Osteoblast (primary cell): ENCODE measurements around the gene ZC3H18. TPM values are rescaled to one million over a fixed set of nuclear protein-coding genes. Genes with fewer than 3 reads are reported as not detected.

Experiments
- DNase-seq: peaks from one replicate; pipeline ENCODE4 v3.0.0; 2011; ENCODE audit warnings: low spot score, mixed read lengths; ENCODE audit not compliant: insufficient read length; ENCODE audit errors: missing footprints
- H2AFZ ChIP-seq: 2 replicates; pipeline ENCODE4 v1.6.0; 2011; ENCODE audit warnings: mild to moderate bottlenecking, low read length
- H3K27ac ChIP-seq: 2 replicates; pipeline ENCODE4 v1.5.1; 2011; ENCODE audit warnings: mild to moderate bottlenecking, low read depth, low read length, moderate library complexity
- H3K27me3 ChIP-seq: 2 replicates; pipeline ENCODE4 v1.6.0; 2012; ENCODE audit warnings: mild to moderate bottlenecking, control low read depth, inconsistent platforms, low read length, moderate library complexity; ENCODE audit not compliant: insufficient read depth
- H3K36me3 ChIP-seq: 2 replicates; pipeline ENCODE4 v1.5.1; 2011; ENCODE audit warnings: mild to moderate bottlenecking, low read length, control low read depth, moderate library complexity; ENCODE audit not compliant: insufficient read depth
- H3K4me1 ChIP-seq: 2 replicates; pipeline ENCODE4 v1.5.1; 2011; ENCODE audit warnings: mild to moderate bottlenecking, low read length, control low read depth, moderate library complexity; ENCODE audit not compliant: insufficient read depth
- H3K4me2 ChIP-seq: 2 replicates; pipeline ENCODE4 v1.6.0; 2011; ENCODE audit warnings: mild to moderate bottlenecking, low read length; ENCODE audit not compliant: insufficient read depth
- H3K4me3 ChIP-seq: fragments of 200-600 bp; sonication (generic); 3 replicates; pipeline ENCODE4 v1.5.1; 2012; ENCODE audit warnings: mild to moderate bottlenecking, low read length, inconsistent platforms; ENCODE audit not compliant: insufficient read depth
- H3K79me2 ChIP-seq: 2 replicates; pipeline ENCODE4 v1.6.0; 2012; ENCODE audit warnings: mild to moderate bottlenecking, low read length, control low read depth, inconsistent platforms; ENCODE audit not compliant: insufficient read depth
- H3K9me3 ChIP-seq: 2 replicates; pipeline ENCODE4 v1.5.1; 2011; ENCODE audit warnings: low read depth, low read length, control low read depth
- H4K20me1 ChIP-seq: 2 replicates; pipeline ENCODE4 v1.6.0; 2012; ENCODE audit warnings: mild to moderate bottlenecking, low read length, control low read depth; ENCODE audit not compliant: insufficient read depth
- total RNA-seq: library from RNA; depleted of rRNA; stranded (reverse); fragments of >200 nt; gene quantifications from 2 replicates; pipeline ENCODE4 v1.2.3, GENCODE V29; 2012
- TF ChIP-seq, protein P1 (sequence below): IDR thresholded peaks from 2 replicates; pipeline ENCODE4 v1.5.1; 2011; ENCODE audit warnings: mild to moderate bottlenecking, low read depth, low read length, moderate library complexity; ENCODE audit errors: extremely low read depth

The ZC3H18 gene
- total RNA-seq, 1 donor, result 10.9 TPM

DNA sequence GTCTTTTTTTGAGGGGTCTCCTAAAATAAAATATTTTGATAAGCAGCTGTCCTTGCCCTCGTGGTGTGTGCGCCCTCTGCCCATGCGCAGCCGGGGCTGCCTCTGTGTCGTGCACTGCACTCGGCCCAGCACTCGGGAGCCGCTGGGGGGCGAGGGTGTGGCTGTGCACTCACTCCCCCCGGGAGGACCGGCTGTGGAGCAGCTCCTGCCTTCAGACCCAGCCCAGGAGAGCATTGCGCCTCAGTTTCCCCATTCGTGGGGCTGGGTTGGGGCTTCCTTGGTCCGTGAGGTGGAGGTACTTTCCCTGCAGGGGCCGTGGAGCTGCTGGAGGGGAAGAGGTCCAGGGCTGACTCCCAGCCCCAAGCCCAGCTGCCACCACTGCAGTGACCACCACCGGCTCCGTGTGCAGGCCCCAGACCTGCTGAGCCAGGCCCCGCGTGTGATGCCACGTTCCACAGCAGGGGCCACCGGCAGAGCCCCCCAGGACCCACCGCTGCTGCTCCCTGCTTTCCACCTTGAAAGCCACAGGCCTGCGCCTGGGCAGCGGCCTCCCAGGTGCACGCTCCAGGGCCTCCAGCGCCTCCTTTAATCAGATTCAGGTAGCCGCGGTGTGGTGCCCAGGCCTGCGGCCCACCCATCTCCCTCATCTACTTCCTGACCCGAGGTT is 61.9 kb downstream of the ZC3H18 start:
- Histone ChIP-seq H4K20me1 (peaks cover 11% of the 10 kb centered on the region), H3K4me3 (no peak overlapping the region), H3K79me2 (no peaks in the 10 kb centered on the region), H3K27me3 (peaks cover 1% of the 10 kb centered on the region), H3K4me1 (peaks cover 6% of the 10 kb centered on the region), H3K4me2 (no peak overlapping the region), H3K9me3 (no peaks in the 10 kb centered on the region), H2AFZ (no peak overlapping the region), H3K27ac (no peak overlapping the region), H3K36me3 (peaks cover 25% of the 10 kb centered on the region)
- DNase-seq, result no peak
- TF ChIP-seq, protein P1, sequence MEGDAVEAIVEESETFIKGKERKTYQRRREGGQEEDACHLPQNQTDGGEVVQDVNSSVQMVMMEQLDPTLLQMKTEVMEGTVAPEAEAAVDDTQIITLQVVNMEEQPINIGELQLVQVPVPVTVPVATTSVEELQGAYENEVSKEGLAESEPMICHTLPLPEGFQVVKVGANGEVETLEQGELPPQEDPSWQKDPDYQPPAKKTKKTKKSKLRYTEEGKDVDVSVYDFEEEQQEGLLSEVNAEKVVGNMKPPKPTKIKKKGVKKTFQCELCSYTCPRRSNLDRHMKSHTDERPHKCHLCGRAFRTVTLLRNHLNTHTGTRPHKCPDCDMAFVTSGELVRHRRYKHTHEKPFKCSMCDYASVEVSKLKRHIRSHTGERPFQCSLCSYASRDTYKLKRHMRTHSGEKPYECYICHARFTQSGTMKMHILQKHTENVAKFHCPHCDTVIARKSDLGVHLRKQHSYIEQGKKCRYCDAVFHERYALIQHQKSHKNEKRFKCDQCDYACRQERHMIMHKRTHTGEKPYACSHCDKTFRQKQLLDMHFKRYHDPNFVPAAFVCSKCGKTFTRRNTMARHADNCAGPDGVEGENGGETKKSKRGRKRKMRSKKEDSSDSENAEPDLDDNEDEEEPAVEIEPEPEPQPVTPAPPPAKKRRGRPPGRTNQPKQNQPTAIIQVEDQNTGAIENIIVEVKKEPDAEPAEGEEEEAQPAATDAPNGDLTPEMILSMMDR, result no peak

DNA sequence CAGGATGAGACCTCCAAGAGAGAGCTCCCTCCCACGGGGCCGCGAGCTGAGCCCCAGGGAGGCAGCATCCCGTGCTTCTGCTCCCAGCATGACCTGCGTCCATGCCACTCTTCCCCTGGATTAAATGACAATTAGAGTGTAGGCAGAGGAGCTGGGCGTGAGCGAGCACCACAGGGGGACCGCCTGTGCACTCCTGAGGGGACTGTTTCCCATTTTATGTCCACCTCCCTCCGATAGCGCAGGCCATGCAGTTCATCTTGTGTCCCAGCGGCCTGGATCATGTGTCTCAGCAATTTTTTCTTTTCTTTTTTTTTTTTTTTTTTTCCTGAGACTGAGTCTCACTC is 62.4 kb downstream of the ZC3H18 start:
- TF ChIP-seq, protein P1, result no peak
- Histone ChIP-seq H3K4me3 (no peak overlapping the region), H3K9me3 (no peaks in the 10 kb centered on the region), H3K79me2 (no peaks in the 10 kb centered on the region), H3K4me2 (no peak overlapping the region), H3K36me3 (peaks cover 20% of the 10 kb centered on the region), H4K20me1 (peaks cover 11% of the 10 kb centered on the region), H3K27ac (no peak overlapping the region), H2AFZ (no peak overlapping the region), H3K4me1 (peaks cover 6% of the 10 kb centered on the region), H3K27me3 (peaks cover 3% of the 10 kb centered on the region)
- no peak for DNase-seq

GRCh38 chr16:88633684-88634140 is 63.5 kb downstream of the ZC3H18 start:
- H3K36me3 ChIP-seq, result peaks cover 13% of the 10 kb centered on the region
- TF ChIP-seq, protein P1, result peak; percentile 31
- H2AFZ ChIP-seq, result no peak overlapping the region
- H4K20me1 ChIP-seq, result peaks cover 11% of the 10 kb centered on the region
- H3K27me3 ChIP-seq, result peaks cover 14% of the 10 kb centered on the region
- H3K9me3 ChIP-seq, result no peaks in the 10 kb centered on the region
- peak overlapping the region; percentile 73 for H3K4me3 ChIP-seq
- H3K79me2 ChIP-seq, result no peaks in the 10 kb centered on the region
- peak; percentile 94 for DNase-seq
- peaks cover 6% of the 10 kb centered on the region for H3K4me1 ChIP-seq
- H3K4me2 ChIP-seq, result peak overlapping the region; percentile 84
- no peak overlapping the region for H3K27ac ChIP-seq

- Histone ChIP-seq H3K4me3 (peak overlapping the region; percentile 73), H3K27me3 (peaks cover 21% of the 10 kb centered on the region)
- peak; percentile 98 for DNase-seq
These were observed 64.2 kb downstream of the ZC3H18 start for GRCh38 chr16:88634141-88634993.

More at GRCh38 chr16:88634141-88634993, 64.2 kb downstream of the ZC3H18 start:
- no peak overlapping the region for H3K27ac ChIP-seq
- peak overlapping the region; percentile 84 for H3K4me2 ChIP-seq
- H3K79me2 ChIP-seq, result no peaks in the 10 kb centered on the region
- peaks cover 6% of the 10 kb centered on the region for H3K4me1 ChIP-seq
- no peaks in the 10 kb centered on the region for H3K9me3 ChIP-seq
- H3K36me3 ChIP-seq, result peaks cover 10% of the 10 kb centered on the region
- no peak overlapping the region for H2AFZ ChIP-seq
- TF ChIP-seq, protein P1, result no peak
- peaks cover 11% of the 10 kb centered on the region for H4K20me1 ChIP-seq
